K562 (cell line): Measurements from ENCODE around the gene BRAT1. TPM values are rescaled to one million over a fixed set of nuclear protein-coding genes. Genes with fewer than 3 reads are reported as not detected.

Experiments
- ATAC-seq: fragments of 200-7000 bp; cut with Tn5 transposase; 3 replicates; pipeline ENCODE4 v1.9.1; 2020; ENCODE audit warnings: moderate library complexity
- BruUV-seq: library from RNA; stranded (reverse); fragments of 400-500 nt; replicated peaks from 2 replicates; lab custom pipeline; 2021; lab: Mats Ljungman, UMichigan
- CTCF ChIA-PET: fragments of 300-600 bp; formaldehyde crosslinking; extraction: SDS; loops from one replicate; lab custom pipeline; 2021; ENCODE audit warnings: low intra/inter-chr PET ratio; lab: Yijun Ruan, JAX
- POLR2A ChIA-PET: fragments of 300-600, 350-650 bp; sonication (Branson Sonifier 250); formaldehyde crosslinking; extraction: SDS; loops from one replicate; lab custom pipeline; 2021; ENCODE audit warnings: antibody characterized with exemption, inconsistent platforms; lab: Yijun Ruan, JAX
- DNase-seq, 4 experiments: peaks; one replicate each; pipeline versions ENCODE4 v3.0.0 to v3.0.0-alpha.2; 2011 to 2018; ENCODE audit warnings: low spot score in 3 of 4, mixed read lengths in 3 of 4; ENCODE audit errors: extremely low read depth in 1 of 4
- FAIRE-seq: peaks from 2 replicates; lab custom pipeline; 2011; peaks lifted over from hg19 to GRCh38; lab: Jason Lieb, UNC
- H2AFZ ChIP-seq: 2 replicates; pipeline ENCODE4 v1.6.0; 2011; ENCODE audit warnings: low read depth, low read length, control low read depth, inconsistent platforms
- H3K27ac ChIP-seq: fragments of 200-600 bp; 3 replicates; pipeline ENCODE4 v1.8.0; 2011; ENCODE audit warnings: low read depth, mild to moderate bottlenecking, control low read depth, inconsistent platforms, low read length, moderate library complexity, mixed read lengths; ENCODE audit errors: extremely low read depth
- H3K27me3 ChIP-seq, 2 experiments: fragments of 300-600 bp in 1 of 2; 2 replicates in 1 of 2; 3 replicates in 1 of 2; pipeline versions ENCODE4 v1.6.0 to v1.8.0; 2011; ENCODE audit warnings: inconsistent platforms in 2 of 2, low read length in 2 of 2, mild to moderate bottlenecking in 1 of 2, mixed read lengths in 1 of 2, moderate library complexity in 1 of 2; ENCODE audit not compliant: control insufficient read depth in 2 of 2, insufficient read depth in 2 of 2
- H3K36me3 ChIP-seq: fragments of 300-600 bp; 3 replicates; pipeline ENCODE4 v1.8.0; 2011; ENCODE audit warnings: mild to moderate bottlenecking, low read length, inconsistent platforms; ENCODE audit not compliant: control insufficient read depth, insufficient read depth
- H3K4me1 ChIP-seq, 2 experiments: fragments of 200-600 bp in 1 of 2; replicated peaks in 1 of 2; 2 replicates in 1 of 2; 3 replicates in 1 of 2; pipeline versions ENCODE4 v1.5.1 to v1.8.0; 2011; ENCODE audit warnings: inconsistent platforms in 2 of 2, low read length in 2 of 2, mild to moderate bottlenecking in 1 of 2, mixed read lengths in 1 of 2, moderate library complexity in 1 of 2; ENCODE audit not compliant: control insufficient read depth in 2 of 2, insufficient read depth in 2 of 2
- H3K4me2 ChIP-seq: 2 replicates; pipeline ENCODE4 v1.6.1; 2011; ENCODE audit warnings: low read length, control low read depth, inconsistent platforms, mixed read lengths; ENCODE audit not compliant: insufficient read depth
- H3K4me3 ChIP-seq: fragments of 200-600 bp; sonication (generic), shearing (Covaris generic); 2 replicates; pipeline ENCODE4 v1.5.1; 2016; ENCODE audit warnings: control low read depth, inconsistent platforms
- H3K79me2 ChIP-seq: fragments of 200-600 bp; 3 replicates; pipeline ENCODE4 v1.8.0; 2011; ENCODE audit warnings: low read length, inconsistent platforms; ENCODE audit not compliant: control insufficient read depth, insufficient read depth
- H3K9ac ChIP-seq, 2 experiments: 2 replicates each; pipeline versions ENCODE4 v1.6.0 to v1.6.1; 2011; ENCODE audit warnings: low read depth in 2 of 2, low read length in 2 of 2, control low read depth in 1 of 2, inconsistent platforms in 1 of 2, mild to moderate bottlenecking in 1 of 2, mixed read lengths in 1 of 2; ENCODE audit not compliant: insufficient read depth in 1 of 2
- H3K9me1 ChIP-seq: one replicate; pipeline ENCODE4 v1.6.0; 2011; ENCODE audit warnings: inconsistent platforms, mild to moderate bottlenecking, low read length, moderate library complexity; ENCODE audit not compliant: control insufficient read depth, insufficient read depth
- H3K9me3 ChIP-seq: replicated peaks from 2 replicates; pipeline ENCODE4 v1.5.1; 2011; ENCODE audit warnings: low read depth, low read length, inconsistent platforms; ENCODE audit not compliant: control insufficient read depth, insufficient read depth
- H4K20me1 ChIP-seq: replicated peaks from 2 replicates; pipeline ENCODE4 v1.6.1; 2011; ENCODE audit warnings: low read length, inconsistent platforms, mixed read lengths; ENCODE audit not compliant: control insufficient read depth, insufficient read depth
- ESRRA ChIP-seq: fragments of 450-650 bp; IDR thresholded peaks from 2 replicates; pipeline ENCODE4 v1.6.1; 2014; ENCODE audit warnings: low read depth, mild to moderate bottlenecking, moderate library complexity, borderline replicate concordance
- RBM14 ChIP-seq: fragments of 200-400 bp; formaldehyde crosslinking; IDR thresholded peaks from 2 replicates; pipeline ENCODE4 v1.6.1; 2018; ENCODE audit warnings: low read depth, mild to moderate bottlenecking, low read length, moderate library complexity, borderline replicate concordance; ENCODE audit not compliant: insufficient read depth
- SAFB ChIP-seq: fragments of 200-400 bp; formaldehyde crosslinking; IDR thresholded peaks from 2 replicates; pipeline ENCODE4 v1.6.1; 2017; ENCODE audit warnings: low read depth, low read length, borderline replicate concordance
- SP2 ChIP-seq: IDR thresholded peaks from 2 replicates; pipeline ENCODE4 v1.6.1; 2011; ENCODE audit warnings: mild to moderate bottlenecking, low read depth, low read length, moderate library complexity; ENCODE audit not compliant: poor library complexity, severe bottlenecking; ENCODE audit errors: extremely low read depth
- WGBS: fragments of 100-300 bp; shearing (Covaris generic); methylation state at CpG from one replicate; pipeline ENCODE4 v1.1.6; 2016; ENCODE audit warnings: low coverage, mixed read lengths; ENCODE audit not compliant: insufficient coverage; ENCODE audit errors: missing lambda C conversion rate; 5-methylcytosine and 5-hydroxymethylcytosine counted together
- in situ Hi-C: fragments of 300-500 bp; cut with MboI; formaldehyde crosslinking; loops from 4 replicates; pipeline ENCODE4 v1.15.0; 2018; ENCODE audit warnings: inconsistent platforms, mixed read lengths
- intact Hi-C: fragments of 100-400 bp; cut with micrococcal nuclease; formaldehyde crosslinking; loops from 2 replicates; pipeline ENCODE4 v1.14.2; 2022
- polyA plus RNA-seq, 8 experiments: library from polyadenylated mRNA; depleted of rRNA in 4 of 8; stranded (reverse) in 5 of 8; unstranded in 3 of 8; fragments of >200 nt; fragmentation: Nextera tagmentation in 2 of 8; fragmentation: Illumina TruSeq in 1 of 8; extraction: Ambion mirVana in 2 of 8; extraction: Trizol in 1 of 8; gene quantifications; 2 replicates each; pipeline versions ENCODE4 v1.2.1 to v1.2.3, GENCODE V29; 2011 to 2014; ENCODE audit warnings: inconsistent platforms in 1 of 8, missing spikeins in 1 of 8
- total RNA-seq, 7 experiments: library from RNA; depleted of rRNA in 6 of 7; stranded (reverse); fragments of >200 nt in 6 of 7; fragmentation: Illumina TruSeq in 2 of 7; extraction: Trizol in 2 of 7; gene quantifications; 2 replicates each; pipeline versions ENCODE4 v1.2.1 to v1.2.3, GENCODE V29; 2011 to 2021; ENCODE audit warnings: low replicate concordance in 1 of 7

BRAT1 gene
- total and polyA plus RNA-seq, 9 of the 15 experiments (the other 6 are each of a cell fraction or from before 2014, with no cell fraction given): 0.13 to 49.6 (median 10.5) TPM

GRCh38 chr7:2575046-2575732 lies 19.9 kb upstream of the BRAT1 start:
- Histone ChIP-seq H3K9me3 (no peaks in the 10 kb centered on the region), H3K36me3 (peaks cover 9% of the 10 kb centered on the region; the same call in 1 of the 3 replicates), H3K79me2 (no peaks in the 10 kb centered on the region)
- TF ChIP-seq RBM14: no peak
- TF ChIP-seq SAFB: no peak
- TF ChIP-seq, all 486 proteins: peak for 0
- in situ Hi-C loops: no loop called here
- Histone ChIP-seq H2AFZ (no peak overlapping the region), H3K4me3 (no peak overlapping the region), H4K20me1 (no peaks in the 10 kb centered on the region), H3K9me1 (no peaks in the 10 kb centered on the region), H3K27ac (no peak overlapping the region), H3K9ac (0 out of 4 replicates have a peak overlapping the region, but pooled peaks of 1 of the 2 experiments have one; percentile 19), H3K4me1 (peaks cover 12 to 19% of the 10 kb centered on the region in 2 experiments; a peak in 4 of 5 replicates), H3K27me3 (no peaks in the 10 kb centered on the region), H3K4me2 (no peak overlapping the region)
- BruUV-seq: no TSS peak
- ATAC-seq (no peak), FAIRE-seq (no peak), DNase-seq (no peak)
- POLR2A ChIA-PET: interaction anchor here (0.7 kb wide), 1 partner anchor 29 kb away, joined by 5 read pairs; no protein-coding TSS in a partner anchor
- 72% methylated on average over 20 of the region's 21 CpGs for WGBS
- intact Hi-C loops: no loop called here
- CTCF ChIA-PET: no interaction called here

DNA sequence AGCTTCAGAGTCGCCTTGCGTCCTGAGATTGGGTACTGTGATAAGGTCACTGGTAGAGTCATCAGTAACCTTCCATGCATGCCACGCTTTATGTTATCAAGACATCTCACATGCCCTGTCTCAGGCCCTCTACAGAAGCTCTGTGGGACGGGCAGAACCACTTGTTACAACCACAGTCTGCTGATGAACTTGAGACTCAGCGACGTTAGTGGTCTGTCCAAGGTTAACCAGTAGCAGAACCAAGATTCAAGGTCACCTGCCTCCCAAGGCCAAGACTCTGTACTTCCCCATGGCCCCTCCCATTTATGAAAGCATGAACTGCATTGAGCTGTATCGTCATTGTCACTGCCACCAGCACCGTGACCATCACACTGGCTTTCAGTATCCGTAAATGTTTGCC lies 18.4 kb upstream of the BRAT1 start:
- Histone ChIP-seq H3K4me1 (peaks cover 12 to 19% of the 10 kb centered on the region in 2 experiments; a peak in 4 of 5 replicates), H3K27me3 (no peaks in the 10 kb centered on the region), H3K4me3 (no peak overlapping the region), H3K79me2 (no peaks in the 10 kb centered on the region), H3K27ac (no peak overlapping the region), H4K20me1 (no peaks in the 10 kb centered on the region), H3K9me3 (no peaks in the 10 kb centered on the region), H3K9ac (no peak overlapping the region), H3K36me3 (peaks cover 9% of the 10 kb centered on the region; the same call in 1 of the 3 replicates), H3K9me1 (no peaks in the 10 kb centered on the region), H2AFZ (no peak overlapping the region), H3K4me2 (no peak overlapping the region)
- in situ Hi-C loops (no loop called here), intact Hi-C loops (no loop called here)
- ATAC-seq: no peak
- peak; percentile 6 for FAIRE-seq
- POLR2A ChIA-PET: no interaction called here
- DNase-seq: no peak
- 72% methylated on average over 9 of the region's 9 CpGs for WGBS
- TF ChIP-seq SP2 (no peak), ESRRA (peak; percentile 36; the same call in 1 of the 2 replicates)
- BruUV-seq: no TSS peak
- CTCF ChIA-PET: no interaction called here
